Osteocyte (in vitro differentiated cells): Measurements from ENCODE around the gene ZIC3. TPM values are rescaled to one million over a fixed set of nuclear protein-coding genes. Genes with fewer than 3 reads are reported as not detected.

ENCODE experiments used
- DNase-seq: peaks from one replicate; pipeline ENCODE4 v3.0.0; 2021; ENCODE audit warnings: mixed read lengths; ENCODE audit not compliant: unreplicated experiment; ENCODE audit errors: extremely low spot score
- H3K27ac Mint-ChIP-seq: one replicate; pipeline ENCODE4 v1.8.0; 2021; ENCODE audit warnings: mild to moderate bottlenecking, mixed read lengths; ENCODE audit not compliant: unreplicated experiment
- H3K27me3 Mint-ChIP-seq: one replicate; pipeline ENCODE4 v1.8.0; 2021; ENCODE audit warnings: mixed read lengths; ENCODE audit not compliant: unreplicated experiment
- H3K36me3 Mint-ChIP-seq: one replicate; pipeline ENCODE4 v1.8.0; 2021; ENCODE audit warnings: mixed read lengths; ENCODE audit not compliant: unreplicated experiment
- H3K4me1 Mint-ChIP-seq: one replicate; pipeline ENCODE4 v1.8.0; 2021; ENCODE audit warnings: mixed read lengths; ENCODE audit not compliant: unreplicated experiment
- H3K4me3 Mint-ChIP-seq: one replicate; pipeline ENCODE4 v1.8.0; 2021; ENCODE audit warnings: mild to moderate bottlenecking, moderate library complexity, mixed read lengths; ENCODE audit not compliant: unreplicated experiment
- H3K9me3 Mint-ChIP-seq: one replicate; pipeline ENCODE4 v1.8.0; 2021; ENCODE audit warnings: mixed read lengths; ENCODE audit not compliant: unreplicated experiment
- long read RNA-seq: library from polyadenylated mRNA; unstranded; transcript quantifications from one replicate; pipeline ENCODE4 v2.0.0, GENCODE V29; 2021
- total RNA-seq: library from RNA; stranded (reverse); gene quantifications from 2 replicates; pipeline ENCODE4 v1.2.1, GENCODE V29; 2021
- TF ChIP-seq, protein P1 (sequence below): fragments of 200-600 bp; sonication (generic); IDR thresholded peaks from 2 replicates; pipeline ENCODE4 v1.5.0; 2021; ENCODE audit warnings: antibody characterized with exemption, mild to moderate bottlenecking, moderate library complexity

Gene ZIC3
- total RNA-seq, result 0.16 TPM in 1 of 2 replicates, not detected in the other
- long read RNA-seq, result 0 reads

DNA sequence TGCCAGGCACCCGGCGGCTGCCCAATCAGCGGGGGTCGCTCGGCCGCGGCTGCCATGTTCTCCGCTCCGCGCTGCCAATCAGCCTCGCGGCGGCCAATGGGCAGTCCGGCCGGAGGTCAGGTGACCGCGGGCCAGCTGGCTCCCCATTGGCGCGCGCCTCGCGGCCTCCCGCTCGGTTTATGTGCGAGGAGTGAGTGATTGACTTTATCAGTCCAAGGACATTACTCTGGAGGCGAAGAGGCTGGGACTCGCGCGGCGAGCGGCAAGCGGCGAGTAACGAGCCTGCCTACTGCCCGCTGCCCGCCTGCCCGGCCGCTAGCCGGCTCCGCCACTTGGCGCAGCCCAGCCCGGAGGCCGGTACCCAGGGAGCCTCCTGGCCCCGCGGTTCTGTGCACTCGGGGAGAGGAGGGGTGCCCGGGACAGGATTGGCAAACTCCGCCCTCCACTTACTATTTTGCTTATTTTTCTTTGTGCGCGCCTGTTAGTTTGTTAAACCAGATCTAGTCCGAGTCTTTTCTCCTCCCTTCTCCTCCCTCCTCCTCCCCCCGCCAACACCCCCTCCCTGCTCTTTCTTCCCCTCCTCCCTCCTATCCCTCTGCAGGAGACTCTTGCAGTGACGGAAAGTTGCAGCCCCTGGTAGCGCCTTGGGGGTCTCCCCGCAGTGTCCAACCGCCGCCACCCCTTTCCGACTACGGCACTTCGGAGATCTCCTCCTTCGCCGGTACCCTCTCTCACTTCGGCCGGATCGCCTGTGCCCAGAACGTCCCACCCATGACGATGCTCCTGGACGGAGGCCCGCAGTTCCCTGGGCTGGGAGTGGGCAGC lies at the start of gene ZIC3:
ZIC3 (plus strand) TSS at position 207 of the 825 bp plus-strand sequence; CDS start at position 772, 565 bp downstream.
- no peak for DNase-seq

DNA sequence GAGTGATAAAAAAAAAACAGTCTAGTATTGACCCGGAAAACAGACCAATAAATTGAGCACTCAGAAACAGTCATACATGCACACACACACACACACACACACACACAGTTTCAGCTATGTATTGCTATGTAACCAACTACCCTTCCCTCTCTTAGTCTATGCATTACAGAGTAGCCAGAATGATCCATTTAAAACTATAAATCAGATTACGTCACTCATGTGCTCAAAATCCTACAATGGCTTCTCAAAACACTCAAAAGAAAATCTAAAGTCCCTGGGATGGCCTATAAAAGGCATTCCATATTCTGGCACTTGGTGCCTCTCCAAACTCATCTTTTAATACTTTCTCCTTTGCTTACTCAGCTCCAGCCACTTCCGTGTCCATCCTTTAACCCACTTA lies 46.5 kb upstream of the ZIC3 start:
- no peaks in the 10 kb centered on the region for H3K4me1 Mint-ChIP-seq
- no peaks in the 10 kb centered on the region for H3K36me3 Mint-ChIP-seq
- peaks cover 49% of the 10 kb centered on the region for H3K9me3 Mint-ChIP-seq
- TF ChIP-seq, protein P1, sequence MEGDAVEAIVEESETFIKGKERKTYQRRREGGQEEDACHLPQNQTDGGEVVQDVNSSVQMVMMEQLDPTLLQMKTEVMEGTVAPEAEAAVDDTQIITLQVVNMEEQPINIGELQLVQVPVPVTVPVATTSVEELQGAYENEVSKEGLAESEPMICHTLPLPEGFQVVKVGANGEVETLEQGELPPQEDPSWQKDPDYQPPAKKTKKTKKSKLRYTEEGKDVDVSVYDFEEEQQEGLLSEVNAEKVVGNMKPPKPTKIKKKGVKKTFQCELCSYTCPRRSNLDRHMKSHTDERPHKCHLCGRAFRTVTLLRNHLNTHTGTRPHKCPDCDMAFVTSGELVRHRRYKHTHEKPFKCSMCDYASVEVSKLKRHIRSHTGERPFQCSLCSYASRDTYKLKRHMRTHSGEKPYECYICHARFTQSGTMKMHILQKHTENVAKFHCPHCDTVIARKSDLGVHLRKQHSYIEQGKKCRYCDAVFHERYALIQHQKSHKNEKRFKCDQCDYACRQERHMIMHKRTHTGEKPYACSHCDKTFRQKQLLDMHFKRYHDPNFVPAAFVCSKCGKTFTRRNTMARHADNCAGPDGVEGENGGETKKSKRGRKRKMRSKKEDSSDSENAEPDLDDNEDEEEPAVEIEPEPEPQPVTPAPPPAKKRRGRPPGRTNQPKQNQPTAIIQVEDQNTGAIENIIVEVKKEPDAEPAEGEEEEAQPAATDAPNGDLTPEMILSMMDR, result no peak
- DNase-seq, result no peak
- H3K4me3 Mint-ChIP-seq, result no peak overlapping the region
- no peak overlapping the region for H3K27ac Mint-ChIP-seq
- no peaks in the 10 kb centered on the region for H3K27me3 Mint-ChIP-seq

More for the DNA sequence above, at the start of gene ZIC3:
- H3K27me3 Mint-ChIP-seq, result peaks cover 53% of the 10 kb centered on the region
- peaks cover 11% of the 10 kb centered on the region for H3K9me3 Mint-ChIP-seq
- TF ChIP-seq, protein P1, result no peak
- H3K27ac Mint-ChIP-seq, result no peak within 1 kb of the TSS
- H3K36me3 Mint-ChIP-seq, result peaks cover 1% of the 10 kb centered on the region
- H3K4me1 Mint-ChIP-seq, result peaks cover 8% of the 10 kb centered on the region
- peak within 1 kb of the TSS; percentile 72 for H3K4me3 Mint-ChIP-seq

DNA sequence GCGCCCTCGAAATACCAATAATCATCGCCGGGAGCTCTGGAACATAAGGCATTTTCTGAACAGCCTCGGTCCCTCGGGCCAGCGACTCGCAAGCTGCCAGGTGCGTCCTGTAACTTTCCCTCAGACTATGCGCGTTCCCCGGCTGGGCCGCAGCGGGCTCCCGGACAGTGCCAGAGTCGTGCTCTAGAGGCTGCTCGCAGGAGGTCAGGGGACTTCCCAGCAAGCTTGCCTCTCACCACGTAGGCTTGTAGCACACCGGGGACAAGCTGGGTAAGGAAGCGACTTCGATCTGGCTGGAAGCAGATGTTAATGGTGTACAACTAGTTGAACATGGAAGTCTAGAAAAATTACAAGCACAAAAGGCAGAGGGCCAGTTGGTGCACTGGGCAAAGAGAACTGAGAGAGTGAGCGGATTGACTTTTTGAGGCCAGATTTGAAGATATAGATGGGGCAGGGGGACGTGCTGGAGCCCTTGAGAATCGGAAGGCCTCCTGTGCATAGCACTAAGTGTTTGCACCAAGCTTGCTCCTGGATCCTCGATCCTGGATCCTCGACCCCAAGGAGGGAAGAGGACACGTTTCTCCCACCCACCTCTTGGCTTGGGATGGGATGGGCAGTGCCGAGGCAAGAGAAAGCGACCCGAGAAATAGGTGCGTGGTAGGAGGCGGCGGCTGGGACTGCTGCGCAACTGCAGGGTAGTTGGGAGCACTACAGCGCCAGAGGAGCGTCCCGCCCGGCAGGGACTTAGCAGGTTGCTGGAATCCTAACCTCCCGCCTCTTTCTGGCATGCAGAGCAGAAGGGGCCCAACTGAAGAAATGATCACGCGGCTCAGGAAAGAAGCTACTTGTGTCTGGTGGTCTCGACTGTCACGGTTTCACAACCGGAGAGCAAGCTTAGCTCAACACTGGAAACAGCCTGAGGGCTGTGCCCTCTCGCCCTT lies 19.9 kb upstream of the ZIC3 start:
- peaks cover under 1% of the 10 kb centered on the region for H3K27me3 Mint-ChIP-seq
- DNase-seq, result no peak
- no peak overlapping the region for H3K4me3 Mint-ChIP-seq
- no peak overlapping the region for H3K27ac Mint-ChIP-seq
- peaks cover 29% of the 10 kb centered on the region for H3K9me3 Mint-ChIP-seq
- no peaks in the 10 kb centered on the region for H3K36me3 Mint-ChIP-seq
- TF ChIP-seq, protein P1, result no peak
- no peaks in the 10 kb centered on the region for H3K4me1 Mint-ChIP-seq

DNA sequence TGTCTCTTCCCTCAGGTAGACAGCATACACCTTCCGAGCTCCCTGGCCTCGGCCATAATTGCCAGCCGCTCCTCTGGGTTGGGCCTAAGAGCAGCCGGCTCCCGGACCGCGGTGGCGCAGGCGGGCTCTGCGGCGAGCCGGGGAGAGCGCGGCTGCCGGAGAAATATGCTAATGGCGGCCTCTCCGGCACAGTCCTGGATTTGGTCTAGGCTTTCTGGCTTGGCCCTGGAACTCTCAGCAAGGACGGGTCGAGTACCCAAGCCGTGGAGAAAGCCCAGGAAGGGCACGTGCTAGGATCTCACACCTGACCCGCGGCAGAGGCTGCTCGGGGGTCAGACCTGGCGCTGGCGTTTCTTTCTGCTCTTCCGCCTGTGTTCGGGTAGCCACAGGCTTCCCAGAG lies 18.6 kb upstream of the ZIC3 start:
- Mint-ChIP-seq H3K27ac (no peak overlapping the region), H3K27me3 (peaks cover 3% of the 10 kb centered on the region), H3K4me1 (no peaks in the 10 kb centered on the region), H3K9me3 (peaks cover 25% of the 10 kb centered on the region), H3K36me3 (no peaks in the 10 kb centered on the region), H3K4me3 (no peak overlapping the region)
- TF ChIP-seq, protein P1, result no peak
- no peak for DNase-seq

DNA sequence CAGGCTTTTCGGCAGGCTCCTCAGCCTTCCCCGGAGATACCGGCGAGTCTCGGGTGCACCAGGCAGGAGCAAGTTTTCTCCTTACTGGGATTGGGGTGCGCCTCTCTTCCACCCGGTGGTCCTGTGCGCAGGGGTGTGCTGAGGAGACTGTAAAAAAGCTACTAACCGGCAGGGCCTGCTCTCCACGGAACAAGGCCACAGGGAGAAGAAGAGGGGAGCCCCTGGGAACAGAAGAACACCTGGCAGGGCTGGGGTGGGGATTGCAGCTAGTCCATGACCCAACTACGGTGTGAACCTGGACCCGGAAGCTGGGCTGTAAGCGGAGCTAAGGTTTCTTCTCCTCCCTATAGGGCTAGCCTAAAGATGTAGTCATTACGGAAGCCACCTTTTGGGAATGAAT lies 17.7 kb upstream of the ZIC3 start:
- no peaks in the 10 kb centered on the region for H3K4me1 Mint-ChIP-seq
- TF ChIP-seq, protein P1, result no peak
- H3K27me3 Mint-ChIP-seq, result peaks cover 3% of the 10 kb centered on the region
- no peak overlapping the region for H3K27ac Mint-ChIP-seq
- peaks cover 21% of the 10 kb centered on the region for H3K9me3 Mint-ChIP-seq
- H3K4me3 Mint-ChIP-seq, result no peak overlapping the region
- DNase-seq, result no peak
- H3K36me3 Mint-ChIP-seq, result no peaks in the 10 kb centered on the region
